ENCODE measurements around the gene CDC42SE2.

DNA sequence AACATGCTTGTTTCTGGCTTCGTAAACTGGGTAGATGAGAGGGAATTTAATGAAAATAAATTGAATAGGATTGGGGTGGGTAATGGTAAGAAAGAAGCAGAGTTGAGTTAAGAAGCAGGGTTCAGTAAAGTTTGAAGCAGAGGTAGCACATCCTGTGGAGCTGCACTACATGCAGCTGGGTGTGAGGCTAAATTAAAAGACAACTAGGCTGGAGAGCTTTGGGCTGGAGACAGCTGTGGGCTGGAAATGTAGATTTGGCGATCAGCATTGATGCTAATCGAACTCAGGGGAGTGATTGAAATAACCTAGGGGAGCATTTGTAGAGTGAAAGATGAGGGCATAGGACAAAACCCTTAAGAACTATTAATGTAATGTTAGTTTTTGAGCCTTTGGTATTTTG, 35.6 kb downstream of the CDC42SE2 start:
- TF ChIP-seq CTCF (conservative IDR thresholded peaks at IDR 0.05; ENCODE audit: low read depth, low read length) (no peak), POLR2A (IDR thresholded peaks at IDR 0.05; ENCODE audit: low read depth, low read length) (no peak), MAFK (IDR thresholded peaks at IDR 0.05; ENCODE audit: low read depth, low read length) (no peak), RFX5 (IDR thresholded peaks at IDR 0.05; ENCODE audit: low read depth, low read length) (no peak), MXI1 (IDR thresholded peaks at IDR 0.05; ENCODE audit: borderline replicate concordance, low read depth, low read length) (no peak), RAD21 (IDR thresholded peaks at IDR 0.05; ENCODE audit: low read length) (no peak), SMC3 (IDR thresholded peaks at IDR 0.05; ENCODE audit: low read depth, low read length) (no peak), USF2 (IDR thresholded peaks at IDR 0.05; ENCODE audit: low read depth, low read length) (no peak), CHD1 (IDR thresholded peaks at IDR 0.05; ENCODE audit: low read depth, low read length) (no peak), CEBPB (IDR thresholded peaks at IDR 0.05; ENCODE audit: low read depth, low read length) (no peak)
- TF ChIP-seq, protein P1, sequence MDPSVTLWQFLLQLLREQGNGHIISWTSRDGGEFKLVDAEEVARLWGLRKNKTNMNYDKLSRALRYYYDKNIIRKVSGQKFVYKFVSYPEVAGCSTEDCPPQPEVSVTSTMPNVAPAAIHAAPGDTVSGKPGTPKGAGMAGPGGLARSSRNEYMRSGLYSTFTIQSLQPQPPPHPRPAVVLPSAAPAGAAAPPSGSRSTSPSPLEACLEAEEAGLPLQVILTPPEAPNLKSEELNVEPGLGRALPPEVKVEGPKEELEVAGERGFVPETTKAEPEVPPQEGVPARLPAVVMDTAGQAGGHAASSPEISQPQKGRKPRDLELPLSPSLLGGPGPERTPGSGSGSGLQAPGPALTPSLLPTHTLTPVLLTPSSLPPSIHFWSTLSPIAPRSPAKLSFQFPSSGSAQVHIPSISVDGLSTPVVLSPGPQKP (IDR thresholded peaks at IDR 0.05; ENCODE audit: borderline replicate concordance, low read depth, low read length): no peak
